ENCODE data around the gene FOXRED1. TPM values are rescaled to one million over a fixed set of nuclear protein-coding genes. Genes with fewer than 3 reads are reported as not detected.

FOXRED1 gene
- total and polyA plus RNA-seq, 9 of the 15 experiments (the other 6 are each of a cell fraction or from before 2014, with no cell fraction given) = 14.1 to 94.4 (median 53.1) TPM

- no peak for TF ChIP-seq PTBP1 (IDR thresholded peaks at IDR 0.05; ENCODE audit: low read depth, low read length)
- TF ChIP-seq FOXJ2 (tag; IDR thresholded peaks at IDR 0.05) = no peak
- no peak for TF ChIP-seq ZNF75A (CRISPR knock-in tag; IDR thresholded peaks at IDR 0.05)
- TF ChIP-seq ATF1 (CRISPR knock-in tag; IDR thresholded peaks at IDR 0.05) = no peak
- TF ChIP-seq ATF1 (tag; IDR thresholded peaks at IDR 0.05) = peak; percentile 54
- TF ChIP-seq NBN (IDR thresholded peaks at IDR 0.05; ENCODE audit: low read depth) = no peak
- TF ChIP-seq ZNF57 (CRISPR knock-in tag; IDR thresholded peaks at IDR 0.05) = no peak
- TF ChIP-seq CCAR2 (IDR thresholded peaks at IDR 0.05; ENCODE audit: low read depth, low read length) = no peak
- TF ChIP-seq ZNF778 (CRISPR knock-in tag; IDR thresholded peaks at IDR 0.05) = no peak
- TF ChIP-seq ESRRB (CRISPR knock-in tag; IDR thresholded peaks at IDR 0.05; ENCODE audit: borderline replicate concordance) = no peak
- TF ChIP-seq, protein P1, sequence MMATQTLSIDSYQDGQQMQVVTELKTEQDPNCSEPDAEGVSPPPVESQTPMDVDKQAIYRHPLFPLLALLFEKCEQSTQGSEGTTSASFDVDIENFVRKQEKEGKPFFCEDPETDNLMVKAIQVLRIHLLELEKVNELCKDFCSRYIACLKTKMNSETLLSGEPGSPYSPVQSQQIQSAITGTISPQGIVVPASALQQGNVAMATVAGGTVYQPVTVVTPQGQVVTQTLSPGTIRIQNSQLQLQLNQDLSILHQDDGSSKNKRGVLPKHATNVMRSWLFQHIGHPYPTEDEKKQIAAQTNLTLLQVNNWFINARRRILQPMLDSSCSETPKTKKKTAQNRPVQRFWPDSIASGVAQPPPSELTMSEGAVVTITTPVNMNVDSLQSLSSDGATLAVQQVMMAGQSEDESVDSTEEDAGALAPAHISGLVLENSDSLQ (IDR thresholded peaks at IDR 0.05) = no peak
- TF ChIP-seq, protein P2, sequence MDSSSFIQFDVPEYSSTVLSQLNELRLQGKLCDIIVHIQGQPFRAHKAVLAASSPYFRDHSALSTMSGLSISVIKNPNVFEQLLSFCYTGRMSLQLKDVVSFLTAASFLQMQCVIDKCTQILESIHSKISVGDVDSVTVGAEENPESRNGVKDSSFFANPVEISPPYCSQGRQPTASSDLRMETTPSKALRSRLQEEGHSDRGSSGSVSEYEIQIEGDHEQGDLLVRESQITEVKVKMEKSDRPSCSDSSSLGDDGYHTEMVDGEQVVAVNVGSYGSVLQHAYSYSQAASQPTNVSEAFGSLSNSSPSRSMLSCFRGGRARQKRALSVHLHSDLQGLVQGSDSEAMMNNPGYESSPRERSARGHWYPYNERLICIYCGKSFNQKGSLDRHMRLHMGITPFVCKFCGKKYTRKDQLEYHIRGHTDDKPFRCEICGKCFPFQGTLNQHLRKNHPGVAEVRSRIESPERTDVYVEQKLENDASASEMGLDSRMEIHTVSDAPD (CRISPR knock-in tag; IDR thresholded peaks at IDR 0.05) = no peak
- 0 out of 2 replicates have a peak, but pooled peaks have one; percentile 50 for TF ChIP-seq SOX6 (IDR thresholded peaks at IDR 0.05)
- TF ChIP-seq ZFP30 (CRISPR knock-in tag; IDR thresholded peaks at IDR 0.05; ENCODE audit: borderline replicate concordance) = no peak
- TF ChIP-seq ASH1L (IDR thresholded peaks at IDR 0.05; ENCODE audit: borderline replicate concordance, low read depth, partially characterized antibody) = no peak
- no peak for TF ChIP-seq CBFA2T2 (conservative IDR thresholded peaks at IDR 0.05)
- TF ChIP-seq, protein P3, sequence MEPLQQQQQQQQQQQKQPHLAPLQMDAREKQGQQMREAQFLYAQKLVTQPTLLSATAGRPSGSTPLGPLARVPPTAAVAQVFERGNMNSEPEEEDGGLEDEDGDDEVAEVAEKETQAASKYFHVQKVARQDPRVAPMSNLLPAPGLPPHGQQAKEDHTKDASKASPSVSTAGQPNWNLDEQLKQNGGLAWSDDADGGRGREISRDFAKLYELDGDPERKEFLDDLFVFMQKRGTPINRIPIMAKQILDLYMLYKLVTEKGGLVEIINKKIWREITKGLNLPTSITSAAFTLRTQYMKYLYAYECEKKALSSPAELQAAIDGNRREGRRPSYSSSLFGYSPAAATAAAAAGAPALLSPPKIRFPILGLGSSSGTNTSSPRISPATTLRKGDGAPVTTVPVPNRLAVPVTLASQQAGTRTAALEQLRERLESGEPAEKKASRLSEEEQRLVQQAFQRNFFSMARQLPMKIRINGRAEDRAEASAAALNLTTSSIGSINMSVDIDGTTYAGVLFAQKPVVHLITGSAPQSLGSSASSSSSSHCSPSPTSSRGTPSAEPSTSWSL (CRISPR knock-in tag; IDR thresholded peaks at IDR 0.05; ENCODE audit: borderline replicate concordance) = no peak
- peak; percentile 63 for TF ChIP-seq GABPB1 (CRISPR knock-in tag; IDR thresholded peaks at IDR 0.05)
- no peak for TF ChIP-seq ATF2 (CRISPR knock-in tag; IDR thresholded peaks at IDR 0.05)
- TF ChIP-seq ATF6 (CRISPR knock-in tag; IDR thresholded peaks at IDR 0.05) = peak; percentile 91
Measured at GRCh38 chr11:126303623-126304456, 34.9 kb downstream of the FOXRED1 start, which contains the start of gene DCPS (continued).

Data from K562 (cell line).